Measurements from ENCODE around the gene PRRX2.
"Not testable (repeated sequence)": the region's sequence is repeated elsewhere in the genome, so short reads cannot be mapped to it uniquely, and the experiment has no call there.

The PRRX2 gene

DNA sequence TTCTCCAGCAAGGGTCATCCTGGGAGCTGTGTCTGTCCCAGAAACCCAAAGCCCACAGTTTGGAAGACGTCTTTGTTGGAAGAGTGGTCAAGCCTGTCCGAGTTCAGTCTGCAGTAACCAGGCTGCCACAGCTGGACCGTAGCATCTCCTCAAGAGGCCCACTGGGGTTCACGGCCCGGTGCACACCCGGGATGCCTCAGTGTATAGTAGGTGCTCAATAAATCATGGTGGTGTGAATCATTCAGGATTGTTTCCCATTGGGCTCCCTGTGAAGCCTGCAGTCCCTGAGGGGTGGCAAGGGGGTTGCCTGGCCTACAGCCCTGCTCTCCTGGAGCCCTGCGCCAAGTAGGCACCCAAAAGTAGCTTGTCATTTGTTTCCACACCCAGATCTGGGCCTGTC lies 10.3 kb upstream of the PRRX2 start:
- DNase-seq (ENCODE audit: low read depth) = no peak

DNA sequence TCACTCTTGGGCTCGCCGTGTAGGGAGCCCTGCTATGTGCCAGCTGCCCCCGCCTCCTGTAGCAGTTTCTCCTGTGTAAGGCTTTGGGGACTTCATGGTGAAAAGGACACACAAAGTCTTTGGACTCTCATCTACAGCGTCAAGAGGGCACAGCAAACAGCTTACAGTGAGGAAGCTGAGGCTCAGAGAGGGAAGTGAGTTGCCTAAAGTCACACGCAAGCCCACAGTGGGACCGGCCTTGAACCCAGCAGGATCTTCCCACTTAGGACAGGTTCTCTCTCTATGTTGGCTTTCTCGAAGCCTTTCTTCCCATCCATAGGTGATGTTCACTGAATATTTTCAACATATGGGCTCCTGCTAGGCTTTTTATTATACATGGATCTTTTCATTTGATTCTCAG lies 9.8 kb upstream of the PRRX2 start:
- DNase-seq (ENCODE audit: low read depth) = no peak

DNA sequence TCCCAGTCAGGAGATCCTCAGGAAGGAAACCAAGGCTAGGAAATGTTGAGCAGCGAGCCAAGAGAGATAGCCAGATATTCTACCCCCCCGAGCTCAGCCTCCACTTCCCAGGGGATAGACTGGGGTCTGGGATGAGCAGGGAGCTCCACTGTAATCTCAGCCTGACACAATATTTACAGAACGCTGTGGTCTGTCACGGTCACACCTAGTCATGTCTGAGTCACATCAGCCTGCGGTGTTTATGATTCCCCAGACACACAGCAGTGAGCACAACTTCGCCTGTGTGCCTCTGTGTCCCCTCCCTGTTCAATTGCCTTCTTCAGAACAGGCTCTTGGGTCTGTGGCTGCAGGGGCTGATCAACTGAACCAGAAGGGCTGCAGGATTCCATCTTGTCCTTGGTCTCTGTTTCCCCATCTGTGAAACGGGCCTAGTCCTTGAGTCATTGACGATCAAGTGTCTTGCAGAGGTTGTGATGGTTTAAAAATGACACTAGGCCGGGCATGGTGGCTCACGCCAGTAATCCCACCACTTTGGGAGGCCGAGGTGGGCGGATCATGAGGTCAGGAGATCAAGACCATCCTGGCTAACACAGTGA lies 8.6 kb upstream of the PRRX2 start:
- no peak for DNase-seq (ENCODE audit: low read depth)

DNA sequence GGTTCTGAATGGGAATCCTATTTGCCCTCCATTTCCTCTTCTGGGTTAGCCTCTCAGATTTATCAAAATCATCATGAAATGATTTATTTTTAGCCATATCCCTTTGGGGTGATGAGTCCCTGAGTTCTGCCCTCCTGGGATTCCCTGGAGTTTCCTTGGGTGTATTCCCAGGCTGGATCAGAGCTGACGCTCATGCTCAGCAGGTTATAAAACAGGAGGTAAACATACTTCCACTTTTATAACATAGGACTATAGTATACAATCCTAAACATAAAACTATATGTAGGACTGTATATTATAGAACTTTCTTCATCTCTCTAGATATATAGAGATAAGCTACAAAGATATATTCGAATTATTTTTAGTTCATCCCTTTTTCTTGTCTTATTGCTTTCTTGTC lies 4.4 kb upstream of the PRRX2 start:
- DNase-seq (ENCODE audit: low read depth) = no peak

DNA sequence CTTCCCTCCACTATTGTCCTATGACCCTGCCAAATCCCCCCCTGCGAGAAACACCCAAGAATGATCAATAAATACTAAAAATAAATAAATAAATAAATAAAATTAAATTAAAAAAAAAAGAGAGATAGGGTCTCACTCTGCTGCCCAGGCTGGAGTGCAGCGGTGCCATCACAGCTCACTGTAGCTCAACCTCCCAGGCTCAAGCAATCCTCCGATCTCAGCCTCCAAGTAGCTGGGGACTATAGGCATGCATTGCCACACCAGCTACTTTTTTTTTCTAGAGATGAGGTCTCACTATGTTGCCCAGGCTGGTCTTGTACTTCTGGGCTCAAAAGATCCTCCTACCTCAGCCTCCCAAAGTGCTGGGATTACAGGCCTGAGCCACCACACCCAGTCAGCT lies 3.2 kb upstream of the PRRX2 start:
- DNase-seq (ENCODE audit: low read depth) = not testable (repeated sequence)

DNA sequence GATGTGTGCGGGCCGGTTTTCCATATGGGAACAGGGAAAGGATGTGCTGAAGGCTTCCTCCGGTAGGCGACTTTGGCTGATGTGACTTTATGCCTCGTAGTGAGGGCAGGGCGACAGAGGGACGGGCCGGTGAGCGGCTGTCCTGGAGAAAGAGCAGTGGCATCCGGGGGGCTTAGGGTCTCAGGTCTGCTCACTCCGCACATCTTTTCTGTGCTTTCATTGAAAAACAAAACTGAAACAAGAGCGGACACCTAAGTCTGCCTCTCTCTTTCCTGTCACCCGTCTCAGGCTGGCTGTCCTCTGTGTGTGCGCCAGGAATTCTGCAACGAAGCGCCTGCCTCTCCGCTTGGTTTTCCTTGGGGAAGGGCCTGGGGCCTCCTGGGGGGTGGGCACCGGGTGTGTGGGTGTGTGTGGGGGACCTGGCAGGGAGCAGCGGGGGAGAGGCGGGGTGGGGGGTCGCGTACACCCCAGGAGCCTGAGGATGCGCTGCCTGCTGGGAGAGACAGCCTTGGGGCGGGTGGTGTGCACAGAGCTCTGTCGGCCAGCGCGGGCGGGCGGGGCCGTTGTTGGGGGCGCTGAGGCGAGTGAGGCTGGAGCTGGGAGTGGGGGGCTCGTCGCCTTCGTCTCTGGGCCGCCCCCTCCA lies 580 bp upstream of the PRRX2 start:
- DNase-seq (ENCODE audit: low read depth) = no peak

DNA sequence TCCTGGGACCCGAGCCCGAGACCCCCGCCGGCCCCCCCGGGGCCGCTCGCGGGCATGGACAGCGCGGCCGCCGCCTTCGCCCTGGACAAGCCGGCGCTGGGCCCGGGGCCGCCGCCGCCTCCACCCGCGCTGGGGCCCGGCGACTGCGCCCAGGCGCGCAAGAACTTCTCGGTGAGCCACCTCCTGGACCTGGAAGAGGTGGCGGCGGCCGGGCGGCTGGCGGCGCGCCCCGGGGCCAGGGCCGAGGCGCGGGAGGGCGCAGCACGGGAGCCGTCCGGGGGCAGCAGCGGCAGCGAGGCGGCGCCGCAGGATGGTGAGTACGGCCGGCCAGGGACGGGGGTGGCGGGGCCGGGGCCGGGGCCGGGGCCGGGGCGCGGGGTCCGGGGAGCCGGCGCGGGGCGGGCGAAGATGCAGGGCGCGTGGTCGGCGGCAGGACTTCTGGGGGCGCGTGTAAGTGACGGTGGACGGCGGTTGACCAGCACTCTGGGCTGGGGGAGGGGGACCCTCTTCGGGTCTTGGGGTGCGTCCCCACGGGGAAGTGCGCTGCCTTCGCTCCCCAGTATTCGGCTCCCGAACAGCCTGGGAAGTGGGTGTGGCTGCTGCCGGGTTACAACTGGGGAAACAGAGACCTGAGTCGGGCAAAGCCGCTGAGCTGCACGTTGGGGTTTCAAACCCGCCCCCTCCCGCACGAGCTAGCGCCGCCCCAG lies 520 bp downstream of the PRRX2 start:
- DNase-seq (ENCODE audit: low read depth) = no peak

DNA sequence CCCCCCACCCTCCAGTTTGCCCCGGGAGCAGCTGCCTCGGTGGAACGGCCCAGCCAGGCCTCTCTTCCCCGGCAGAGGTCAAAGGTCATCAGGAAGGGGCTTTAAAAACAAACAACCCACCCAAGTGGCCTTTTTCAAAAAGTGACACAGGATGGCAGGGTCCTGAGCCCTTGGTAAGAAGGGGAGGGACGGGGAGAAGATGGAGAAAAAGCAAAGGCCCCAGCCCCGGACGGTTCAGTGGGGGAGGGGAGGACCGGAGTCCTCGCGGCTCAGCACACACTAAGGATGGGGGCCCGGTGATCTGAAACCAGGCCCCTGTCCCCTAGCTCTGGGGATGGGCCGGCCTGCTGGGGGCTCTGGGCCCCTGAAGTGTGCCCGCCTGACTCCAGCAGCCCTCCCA lies 1.1 kb downstream of the PRRX2 start:
- no peak for DNase-seq (ENCODE audit: low read depth)

DNA sequence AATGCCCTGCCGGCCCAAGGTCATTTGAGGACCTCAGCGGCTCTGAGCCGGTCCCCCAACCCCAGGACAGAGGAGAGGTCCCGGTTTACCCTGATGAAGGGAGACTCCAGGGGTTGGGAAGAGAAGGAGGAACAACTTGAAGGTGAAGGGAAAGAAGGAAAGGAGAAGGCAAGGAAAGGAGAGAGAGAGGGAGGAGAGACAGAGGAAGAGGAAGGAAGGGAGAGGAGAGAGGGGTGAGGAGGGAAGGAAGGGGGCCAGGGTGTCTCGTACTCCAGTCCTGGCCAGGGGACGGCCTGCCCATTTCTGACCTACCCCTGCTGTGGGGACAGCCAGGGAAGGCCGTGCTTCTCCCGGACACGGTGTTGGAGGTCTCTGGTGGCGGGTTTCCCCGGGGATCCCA lies 1.9 kb downstream of the PRRX2 start:
- no peak for DNase-seq (ENCODE audit: low read depth)

DNA sequence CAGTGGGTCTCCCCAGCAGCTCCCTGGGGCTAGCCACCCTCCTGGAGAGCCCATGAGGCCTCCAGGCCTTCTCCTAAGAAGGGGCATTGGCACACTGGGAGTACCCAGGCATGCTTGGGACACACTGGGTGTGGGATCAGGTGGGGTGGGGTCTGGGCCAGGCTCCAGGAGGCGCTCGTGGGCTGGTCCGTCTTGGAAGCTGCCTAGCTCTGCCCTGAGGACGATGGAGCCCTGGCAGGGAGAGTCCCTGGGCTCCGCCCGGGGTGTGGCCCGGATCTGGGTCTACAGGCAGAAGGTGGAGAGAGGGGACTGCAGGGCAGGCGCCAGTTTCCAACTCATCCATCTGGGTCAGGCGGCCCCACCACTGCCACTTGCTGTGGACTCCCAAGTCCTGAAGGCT lies 2.4 kb downstream of the PRRX2 start:
- DNase-seq (ENCODE audit: low read depth) = no peak

DNA sequence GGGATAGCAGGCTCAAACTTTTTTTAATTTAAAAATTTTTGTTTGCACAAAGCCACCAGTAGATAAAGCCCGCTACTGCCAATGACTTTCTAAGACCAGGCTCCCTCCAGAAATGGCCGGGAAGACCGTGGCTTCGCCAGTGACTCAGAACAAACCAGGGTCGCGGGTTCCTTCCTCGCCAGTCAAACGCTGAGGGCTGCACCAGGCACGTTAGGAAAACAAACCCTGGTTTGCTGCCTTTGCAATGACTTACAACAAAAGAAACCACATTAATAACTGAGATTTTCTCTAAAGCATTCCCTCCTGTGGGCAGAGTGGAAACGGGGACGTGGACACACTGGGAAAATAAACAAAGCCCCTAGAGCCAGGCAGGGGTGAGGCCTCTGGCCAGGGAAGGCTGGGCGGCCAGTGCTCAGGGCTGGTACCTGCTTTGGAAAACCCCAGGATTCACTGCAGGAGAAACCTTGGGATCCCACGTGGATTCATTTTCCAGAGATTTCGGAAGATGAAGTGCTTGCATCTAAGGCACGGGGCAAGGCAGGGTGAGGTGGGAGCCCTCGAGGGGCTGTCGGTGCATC lies 3.8 kb downstream of the PRRX2 start:
- DNase-seq (ENCODE audit: low read depth) = no peak

DNA sequence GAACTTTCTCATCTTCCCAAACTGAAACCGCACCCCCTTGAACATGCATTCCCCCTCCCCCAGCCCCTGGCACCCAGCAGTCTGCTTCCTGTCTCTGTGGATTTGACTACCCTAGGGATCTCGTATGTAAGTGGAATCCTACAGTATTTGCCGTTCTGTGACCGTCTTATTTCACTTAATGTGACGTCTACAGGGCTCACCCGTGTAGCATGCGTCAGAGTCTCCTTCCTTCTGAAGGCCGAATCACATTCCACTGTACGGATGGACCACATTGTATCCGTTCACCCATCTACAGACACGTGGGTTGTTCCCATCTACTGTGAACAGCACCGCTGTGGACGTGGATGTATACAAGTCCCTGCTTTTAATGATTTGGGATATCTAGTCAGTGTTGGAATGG lies 4.5 kb downstream of the PRRX2 start:
- no peak for DNase-seq (ENCODE audit: low read depth)

DNA sequence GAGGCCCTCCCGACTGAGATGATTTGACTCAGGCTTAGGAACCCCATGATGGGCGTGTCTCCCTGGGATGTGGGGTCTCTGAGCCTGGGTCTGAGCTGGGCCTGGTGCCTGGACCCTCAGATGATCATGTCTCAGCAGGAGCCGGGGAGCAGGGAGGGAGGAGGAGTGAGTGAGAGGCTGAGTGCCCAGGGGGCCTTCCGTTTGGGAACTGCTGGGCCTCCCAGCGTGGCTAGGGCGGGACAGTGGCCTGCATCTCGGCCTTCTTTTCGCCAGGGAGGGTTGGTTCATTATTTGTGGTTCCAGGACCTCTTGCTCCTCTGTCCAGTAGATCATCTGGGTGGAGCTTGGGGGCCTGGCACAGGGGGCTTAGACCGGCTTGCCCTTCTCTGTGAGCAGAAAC lies 5.6 kb downstream of the PRRX2 start:
- no peak for DNase-seq (ENCODE audit: low read depth)

DNA sequence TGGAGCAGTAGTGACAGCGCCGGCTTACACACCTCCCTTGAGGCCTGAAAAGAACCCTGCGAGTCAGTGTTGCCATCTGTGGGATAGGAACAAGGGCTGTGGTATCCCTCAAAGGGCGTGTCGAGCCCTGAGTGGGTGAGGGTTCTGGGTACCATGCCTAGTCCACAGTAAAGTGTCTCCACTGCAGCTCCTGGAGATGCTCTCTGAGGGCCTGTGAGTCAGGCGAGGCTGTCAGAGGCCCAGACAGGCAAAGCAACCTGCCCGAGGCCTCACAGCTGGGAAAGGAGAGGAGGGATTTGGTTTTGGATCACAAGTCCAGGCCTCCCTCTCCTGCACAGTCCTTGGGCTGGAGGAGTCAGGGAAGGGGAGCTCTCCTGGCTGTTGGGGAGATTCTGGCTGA lies 6.1 kb downstream of the PRRX2 start:
- DNase-seq (ENCODE audit: low read depth) = no peak

DNA sequence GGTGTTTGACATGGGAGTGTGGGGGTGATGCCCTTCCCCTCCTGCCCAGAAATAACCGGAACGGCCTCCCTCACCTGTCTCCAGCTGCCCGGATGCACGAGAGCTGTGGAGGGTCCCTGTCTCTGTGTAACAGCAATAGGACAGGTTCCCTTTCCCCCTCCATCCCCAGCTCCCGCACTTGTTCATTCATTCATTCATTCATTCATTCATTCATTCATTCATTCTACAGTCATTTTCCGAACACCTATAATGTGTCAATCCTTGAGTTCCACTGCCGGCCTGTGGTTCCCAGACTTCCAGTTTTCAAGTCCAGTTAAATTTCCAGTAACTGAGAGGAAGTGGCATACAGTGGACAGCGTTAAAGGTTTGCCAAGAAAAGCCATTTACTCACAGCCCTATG lies 7.3 kb downstream of the PRRX2 start:
- DNase-seq (ENCODE audit: low read depth) = no peak

DNA sequence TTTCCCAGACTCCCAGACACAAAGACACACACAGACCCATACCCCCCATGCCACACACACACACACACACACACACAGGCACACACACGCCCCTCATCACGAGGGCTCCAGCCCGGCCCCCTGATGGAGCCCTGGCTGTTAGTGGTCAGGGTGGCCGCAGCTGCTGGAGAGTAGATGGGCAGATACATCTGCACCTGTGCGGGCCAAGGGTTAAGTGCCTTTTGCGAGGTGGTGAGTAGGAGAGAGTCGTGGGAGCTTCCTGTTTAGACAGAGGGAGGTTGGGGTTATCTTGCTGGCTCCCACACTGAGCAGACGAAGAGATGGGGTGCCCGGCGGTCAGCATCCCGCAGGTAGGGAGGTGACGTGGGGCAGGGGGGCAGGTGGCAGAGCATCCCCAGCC lies 8.2 kb downstream of the PRRX2 start:
- no peak for DNase-seq (ENCODE audit: low read depth)

DNA sequence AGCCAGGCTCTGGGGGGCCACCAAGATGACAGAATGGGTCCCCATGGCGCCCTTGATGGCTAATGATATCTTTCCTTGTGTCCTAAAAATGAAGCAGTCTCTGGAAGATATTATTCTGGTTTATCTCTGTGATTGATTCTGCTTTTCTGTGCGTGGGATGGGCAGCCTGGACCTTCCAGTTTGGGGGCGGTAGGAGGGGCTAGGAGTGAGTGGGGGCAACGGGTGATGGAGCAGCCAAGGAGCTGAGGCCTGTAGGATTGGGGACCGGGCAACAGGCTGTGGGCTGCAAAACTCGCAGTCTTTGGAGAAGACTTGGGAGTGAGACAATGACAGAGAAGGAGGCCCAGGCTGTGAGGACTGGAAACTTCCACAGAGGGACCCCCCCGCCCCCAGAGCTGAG lies 8.8 kb downstream of the PRRX2 start:
- DNase-seq (ENCODE audit: low read depth) = no peak

DNA sequence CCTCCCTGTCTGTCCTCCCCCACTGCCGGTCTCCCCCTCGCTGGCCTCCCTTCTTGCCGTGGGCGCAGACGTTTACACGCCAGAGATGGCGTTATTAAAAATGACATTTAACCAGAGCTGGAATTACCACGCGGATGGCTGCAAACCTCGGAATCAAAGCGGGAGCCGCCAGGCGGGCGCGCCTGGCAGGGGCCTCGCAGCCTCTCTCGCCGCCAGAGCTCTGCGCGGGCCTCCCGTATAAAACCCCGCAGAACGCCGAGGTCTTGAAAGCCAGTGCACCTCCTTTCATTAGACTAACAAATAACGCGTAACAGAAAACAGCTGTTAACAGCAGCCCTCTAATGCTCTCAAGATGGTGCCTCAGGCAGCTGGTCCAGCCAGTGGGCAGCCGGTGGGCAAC lies 10.2 kb downstream of the PRRX2 start:
- no peak for DNase-seq (ENCODE audit: low read depth)

DNA sequence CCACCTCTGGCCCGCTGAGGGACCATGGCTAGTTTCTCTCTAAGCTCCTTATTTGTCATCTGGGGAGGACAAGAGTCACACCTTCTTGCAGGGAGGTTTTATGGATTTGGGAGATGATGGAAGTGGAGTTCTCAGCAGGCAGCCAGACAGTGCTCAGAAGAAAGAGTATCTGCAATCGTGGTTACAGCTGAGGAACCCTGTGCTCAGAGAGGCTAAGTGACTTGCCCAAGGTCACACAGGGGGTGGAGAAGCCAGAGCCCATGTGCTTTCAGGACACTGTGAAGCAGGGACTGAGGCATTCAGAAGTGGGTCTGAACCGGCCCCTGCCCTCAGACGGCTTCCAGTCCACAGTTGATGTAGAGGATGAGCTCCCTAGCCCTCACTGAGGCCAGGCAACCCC lies 10.8 kb downstream of the PRRX2 start:
- no peak for DNase-seq (ENCODE audit: low read depth)

DNA sequence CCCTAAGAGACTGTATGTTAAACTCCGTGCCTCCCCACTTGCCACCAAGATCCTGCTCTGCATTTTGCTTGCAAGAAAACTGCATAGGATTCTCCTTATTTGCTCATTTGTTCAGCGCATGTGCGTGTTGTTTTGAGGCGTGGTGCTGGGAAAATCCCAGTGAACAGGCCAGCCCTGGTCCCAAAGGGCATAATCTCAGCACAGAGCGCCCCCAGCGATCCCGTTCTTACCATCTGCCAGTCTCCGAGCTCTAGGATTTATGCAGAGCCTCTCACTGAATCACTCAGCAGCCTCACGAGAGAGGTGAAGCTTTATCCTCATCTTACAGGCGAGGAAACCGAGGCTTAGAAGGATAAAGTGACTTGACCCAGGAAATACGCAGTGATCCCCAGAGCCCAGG lies 11.5 kb downstream of the PRRX2 start:
- DNase-seq (ENCODE audit: low read depth) = no peak

DNA sequence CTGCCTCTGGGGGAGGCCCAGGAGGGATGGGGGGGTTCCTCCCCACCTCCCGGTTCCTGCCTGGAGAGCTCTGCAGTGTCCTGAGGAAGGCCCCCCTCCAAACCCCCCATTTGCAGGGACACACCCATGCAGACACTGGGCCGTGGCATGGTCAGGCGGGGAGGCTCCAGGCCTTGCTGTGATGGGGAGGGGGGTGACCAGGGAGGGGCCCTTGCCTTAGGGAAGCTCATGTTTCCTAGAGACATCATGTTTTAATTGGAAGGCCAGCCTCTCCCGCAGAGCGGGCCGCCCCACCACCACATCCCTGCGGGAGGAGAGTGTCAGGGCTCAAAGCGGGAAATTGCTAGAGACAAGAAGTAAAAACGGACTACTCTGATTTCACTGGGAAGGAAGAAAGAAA lies 12.0 kb downstream of the PRRX2 start:
- no peak for DNase-seq (ENCODE audit: low read depth)

DNA sequence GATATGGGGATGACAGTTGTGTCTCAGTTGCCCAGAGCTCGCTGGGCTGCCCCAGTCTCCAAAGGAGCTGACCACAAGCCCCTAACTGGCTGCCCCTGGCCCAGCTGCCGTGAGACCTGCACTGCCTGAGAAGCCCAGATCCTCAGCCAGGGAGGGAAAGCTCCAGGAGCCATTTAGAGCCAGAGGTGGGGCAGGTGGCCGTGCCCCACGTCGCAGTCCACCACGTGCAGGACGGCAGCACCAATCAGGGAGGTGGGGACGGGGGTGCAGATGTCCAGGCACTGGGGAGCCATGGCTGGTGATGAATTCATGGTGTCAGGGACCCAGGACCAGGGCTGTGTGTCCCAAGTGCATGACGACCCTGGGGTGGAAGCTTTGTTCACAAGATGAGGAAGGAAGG lies 13.4 kb downstream of the PRRX2 start:
- no peak for DNase-seq (ENCODE audit: low read depth)

DNA sequence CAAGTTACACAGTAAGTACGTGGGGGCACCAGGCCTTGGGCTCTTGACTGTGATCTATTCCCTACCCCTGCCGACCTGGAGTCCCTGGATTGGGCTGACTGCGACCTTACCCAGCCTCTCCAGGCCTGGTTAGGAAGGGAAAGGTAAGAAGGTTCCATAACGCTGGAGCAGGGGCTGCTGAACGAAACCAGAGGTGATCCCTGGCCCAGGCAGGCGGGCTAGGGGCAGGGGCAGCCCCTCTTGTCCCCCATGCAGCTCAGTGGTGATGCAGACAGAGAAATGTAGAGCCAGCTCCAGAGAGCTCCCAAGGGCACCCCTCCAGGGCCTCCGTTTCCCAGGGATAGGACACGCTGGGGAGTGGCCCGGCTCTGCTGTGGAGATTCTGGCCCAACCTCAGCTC lies 14.1 kb downstream of the PRRX2 start:
- DNase-seq (ENCODE audit: low read depth) = no peak

DNA sequence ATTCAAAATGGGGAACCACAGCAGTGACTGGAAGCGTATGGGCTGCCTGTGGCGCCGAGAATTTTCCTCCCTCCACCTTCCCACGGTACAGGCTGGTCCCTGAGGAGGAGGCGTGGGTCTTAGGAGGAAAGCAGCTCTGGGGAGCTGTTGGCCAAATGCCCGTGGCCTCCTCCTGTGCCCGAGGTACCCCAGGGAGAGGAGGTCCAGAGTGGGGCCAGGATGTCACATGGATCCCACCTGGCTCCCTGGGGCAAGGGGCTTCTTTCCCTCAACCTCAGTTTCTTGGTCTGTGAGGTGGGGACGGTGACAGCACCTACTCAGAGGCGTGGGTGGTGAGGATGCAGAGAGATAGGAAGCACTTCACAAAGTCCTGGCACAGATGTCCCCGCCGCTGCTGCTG lies 16.5 kb downstream of the PRRX2 start:
- no peak for DNase-seq (ENCODE audit: low read depth)

All from T-helper 22 cell (primary cell).